PC-9 (cell line): ENCODE results near the gene HOXC12.

Experiments used
- EZH2 ChIP-seq: fragments of 200-600 bp; sonication (generic); IDR thresholded peaks from 2 replicates; pipeline ENCODE4 v1.8.0; 2017; ENCODE audit warnings: antibody characterized with exemption, low read depth
- TF ChIP-seq, protein P1 (sequence below): fragments of 200-600 bp; sonication (generic); conservative IDR thresholded peaks from 2 replicates; pipeline ENCODE4 v1.6.1; 2017; ENCODE audit warnings: mixed run types, antibody characterized with exemption, mild to moderate bottlenecking, moderate library complexity

DNA sequence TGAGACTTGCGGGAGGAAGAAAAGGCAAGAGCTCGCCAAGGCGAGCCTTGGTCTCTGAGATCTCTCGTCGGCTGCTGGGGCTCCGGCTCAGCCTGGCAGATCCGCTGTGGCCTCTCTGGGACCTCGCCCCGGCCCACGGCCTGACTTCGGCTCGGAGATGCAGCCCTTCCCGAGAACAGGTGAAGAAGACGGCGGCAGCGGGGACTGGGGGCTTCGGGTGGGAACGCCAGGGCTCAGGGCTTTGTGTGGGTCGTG lies 39.2 kb downstream of the HOXC12 start:
- TF ChIP-seq, protein P1, sequence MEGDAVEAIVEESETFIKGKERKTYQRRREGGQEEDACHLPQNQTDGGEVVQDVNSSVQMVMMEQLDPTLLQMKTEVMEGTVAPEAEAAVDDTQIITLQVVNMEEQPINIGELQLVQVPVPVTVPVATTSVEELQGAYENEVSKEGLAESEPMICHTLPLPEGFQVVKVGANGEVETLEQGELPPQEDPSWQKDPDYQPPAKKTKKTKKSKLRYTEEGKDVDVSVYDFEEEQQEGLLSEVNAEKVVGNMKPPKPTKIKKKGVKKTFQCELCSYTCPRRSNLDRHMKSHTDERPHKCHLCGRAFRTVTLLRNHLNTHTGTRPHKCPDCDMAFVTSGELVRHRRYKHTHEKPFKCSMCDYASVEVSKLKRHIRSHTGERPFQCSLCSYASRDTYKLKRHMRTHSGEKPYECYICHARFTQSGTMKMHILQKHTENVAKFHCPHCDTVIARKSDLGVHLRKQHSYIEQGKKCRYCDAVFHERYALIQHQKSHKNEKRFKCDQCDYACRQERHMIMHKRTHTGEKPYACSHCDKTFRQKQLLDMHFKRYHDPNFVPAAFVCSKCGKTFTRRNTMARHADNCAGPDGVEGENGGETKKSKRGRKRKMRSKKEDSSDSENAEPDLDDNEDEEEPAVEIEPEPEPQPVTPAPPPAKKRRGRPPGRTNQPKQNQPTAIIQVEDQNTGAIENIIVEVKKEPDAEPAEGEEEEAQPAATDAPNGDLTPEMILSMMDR: no peak
- no peak for TF ChIP-seq EZH2
